Testis (tissue), 3 donors: ENCODE measurements around the gene THADA. TPM values are rescaled to one million over a fixed set of nuclear protein-coding genes. Genes with fewer than 3 reads are reported as not detected.
A peak's percentile ranks its signal among the peaks of the same experiment; 100 is the strongest.

Source experiments
- DNase-seq: peaks from one replicate; pipeline ENCODE4 v3.0.0-alpha.2; 2019
- H3K27ac ChIP-seq, 2 donors: fragments of 200-600 bp; sonication (generic); one replicate each; pipeline ENCODE4 v1.5.1; 2019
- H3K27me3 ChIP-seq: fragments of 200-600 bp; sonication (generic); one replicate; pipeline ENCODE4 v1.5.1; 2019
- H3K36me3 ChIP-seq: fragments of 200-600 bp; sonication (generic); one replicate; pipeline ENCODE4 v1.5.1; 2017; ENCODE audit warnings: low read depth; ENCODE audit errors: missing control alignments
- H3K4me1 ChIP-seq: fragments of 200-600 bp; sonication (generic); one replicate; pipeline ENCODE4 v1.5.1; 2019
- H3K4me3 ChIP-seq, 2 donors: fragments of 200-600 bp; sonication (generic); one replicate each; pipeline ENCODE4 v1.5.1; 2017 to 2019
- H3K9me3 ChIP-seq: fragments of 200-600 bp; sonication (generic); one replicate; pipeline ENCODE4 v1.5.1; 2017
- POLR2A ChIP-seq: fragments of 450-650 bp; IDR thresholded peaks from one replicate; pipeline ENCODE4 v1.6.1; 2017; ENCODE audit warnings: antibody characterized with exemption, mild to moderate bottlenecking, moderate library complexity
- WGBS, 2 donors: methylation state at CpG; one replicate each; pipeline ENCODE4 v1.1.5; 2018; 5-methylcytosine and 5-hydroxymethylcytosine counted together
- intact Hi-C: fragments of 100-400 bp; cut with DNase I; formaldehyde crosslinking; loops from one replicate; pipeline ENCODE4 v1.15.1; 2023; ENCODE audit warnings: low total_unique reads
- polyA plus RNA-seq: library from polyadenylated mRNA; stranded (reverse); fragments of 350-450 nt; fragmentation: Illumina TruSeq; extraction: RNeasy Lipid Tissue Mini Kit (QIAGEN cat#74804); gene quantifications from one replicate; pipeline ENCODE4 v1.2.3, GENCODE V29; 2014; ENCODE audit warnings: low read depth, low replicate concordance; ENCODE audit not compliant: insufficient read depth
- total RNA-seq, 2 donors: library from RNA; depleted of rRNA; stranded (reverse); fragments of >200 nt; gene quantifications; one replicate each; pipeline ENCODE4 v1.2.3, GENCODE V29; 2016
- TF ChIP-seq, protein P1 (sequence below), 3 experiments: fragments of 450-650 bp in 2 of 3; fragments of 200-600 bp in 1 of 3; sonication (generic) in 1 of 3; IDR thresholded peaks; one replicate each; pipeline ENCODE4 v1.5.1; 2016 to 2019; ENCODE audit warnings: antibody characterized with exemption in 3 of 3, mild to moderate bottlenecking in 2 of 3, moderate library complexity in 1 of 3

The THADA gene
- total and polyA plus RNA-seq, 3 donors from 2014 or later, result 29.5 to 43.9 (median 39.5) TPM

DNA sequence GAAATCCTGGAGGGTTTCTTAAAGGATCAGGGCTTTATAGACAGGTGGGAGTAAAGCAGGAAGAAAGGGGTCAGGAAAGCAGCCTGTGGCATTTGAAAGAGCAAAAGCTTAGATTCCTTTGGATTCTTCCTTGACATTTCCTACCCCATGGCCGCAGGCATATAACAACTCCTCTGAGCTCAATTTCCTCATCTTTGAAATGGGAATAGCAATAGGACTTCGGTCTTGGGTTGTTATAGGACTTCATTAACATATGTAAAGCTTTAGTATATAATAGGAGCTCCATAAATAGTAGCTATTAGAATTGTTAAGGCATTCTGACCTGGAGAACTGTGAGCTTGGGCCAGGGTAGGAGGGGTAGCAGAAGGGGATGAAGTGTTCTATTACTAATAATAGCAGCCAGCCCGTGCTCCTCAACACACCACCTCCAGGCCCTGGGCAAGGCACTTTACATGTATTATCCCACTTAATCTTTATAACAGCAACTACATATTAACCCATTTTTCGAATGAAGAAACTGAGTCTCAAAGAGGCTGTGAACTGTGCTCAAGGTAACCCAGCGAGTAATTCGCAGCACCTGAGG, 380.1 kb downstream of the THADA start:
- H3K27me3 ChIP-seq, result no peaks in the 10 kb centered on the region
- H3K9me3 ChIP-seq, result no peaks in the 10 kb centered on the region
- peaks cover 28% of the 10 kb centered on the region for H3K4me1 ChIP-seq
- peak overlapping the region in 1 of 2 donors; percentile 9 for H3K27ac ChIP-seq
- no peak overlapping the region for H3K4me3 ChIP-seq
- 73% methylated on average over 6 of the region's 6 CpGs for WGBS, 2 donors
- no peak for TF ChIP-seq POLR2A
- TF ChIP-seq, protein P1, sequence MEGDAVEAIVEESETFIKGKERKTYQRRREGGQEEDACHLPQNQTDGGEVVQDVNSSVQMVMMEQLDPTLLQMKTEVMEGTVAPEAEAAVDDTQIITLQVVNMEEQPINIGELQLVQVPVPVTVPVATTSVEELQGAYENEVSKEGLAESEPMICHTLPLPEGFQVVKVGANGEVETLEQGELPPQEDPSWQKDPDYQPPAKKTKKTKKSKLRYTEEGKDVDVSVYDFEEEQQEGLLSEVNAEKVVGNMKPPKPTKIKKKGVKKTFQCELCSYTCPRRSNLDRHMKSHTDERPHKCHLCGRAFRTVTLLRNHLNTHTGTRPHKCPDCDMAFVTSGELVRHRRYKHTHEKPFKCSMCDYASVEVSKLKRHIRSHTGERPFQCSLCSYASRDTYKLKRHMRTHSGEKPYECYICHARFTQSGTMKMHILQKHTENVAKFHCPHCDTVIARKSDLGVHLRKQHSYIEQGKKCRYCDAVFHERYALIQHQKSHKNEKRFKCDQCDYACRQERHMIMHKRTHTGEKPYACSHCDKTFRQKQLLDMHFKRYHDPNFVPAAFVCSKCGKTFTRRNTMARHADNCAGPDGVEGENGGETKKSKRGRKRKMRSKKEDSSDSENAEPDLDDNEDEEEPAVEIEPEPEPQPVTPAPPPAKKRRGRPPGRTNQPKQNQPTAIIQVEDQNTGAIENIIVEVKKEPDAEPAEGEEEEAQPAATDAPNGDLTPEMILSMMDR (IDR thresholded peaks at IDR 0.05), result no peak
- no peak for DNase-seq
- intact Hi-C loops, result no loop called here
- H3K36me3 ChIP-seq, result no peaks in the 10 kb centered on the region

DNA sequence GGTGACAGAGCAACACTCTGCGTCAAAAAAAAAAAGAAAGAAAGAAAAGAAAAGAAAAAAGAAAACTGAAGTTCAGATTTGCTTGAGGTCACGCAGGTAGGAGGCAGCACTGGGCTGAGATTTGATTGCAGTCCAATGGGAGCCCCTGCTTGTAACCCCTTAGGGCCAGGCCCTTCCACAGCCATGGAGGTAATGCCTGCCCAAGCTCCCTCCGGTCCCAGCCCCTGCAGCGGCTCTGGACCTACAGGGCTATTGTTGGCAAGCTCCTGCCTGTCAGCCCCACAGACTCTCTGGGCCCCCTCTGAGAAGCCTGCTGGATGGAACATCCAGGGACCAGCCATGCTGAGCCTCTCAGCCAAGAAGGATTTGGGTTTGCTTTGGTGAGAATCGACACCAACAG, 381.6 kb downstream of the THADA start:
- H3K36me3 ChIP-seq, result no peaks in the 10 kb centered on the region
- no peaks in the 10 kb centered on the region for H3K27me3 ChIP-seq
- H3K4me1 ChIP-seq, result peaks cover 27% of the 10 kb centered on the region
- no peak overlapping the region for H3K4me3 ChIP-seq
- intact Hi-C loops, result no loop called here
- no peak for DNase-seq
- H3K9me3 ChIP-seq, result no peaks in the 10 kb centered on the region
- no peak overlapping the region for H3K27ac ChIP-seq
- 70 to 77% methylated on average over 5 of the region's 5 CpGs for WGBS, 2 donors
- no peak for TF ChIP-seq POLR2A
- TF ChIP-seq, protein P1 (IDR thresholded peaks at IDR 0.05), result no peak

DNA sequence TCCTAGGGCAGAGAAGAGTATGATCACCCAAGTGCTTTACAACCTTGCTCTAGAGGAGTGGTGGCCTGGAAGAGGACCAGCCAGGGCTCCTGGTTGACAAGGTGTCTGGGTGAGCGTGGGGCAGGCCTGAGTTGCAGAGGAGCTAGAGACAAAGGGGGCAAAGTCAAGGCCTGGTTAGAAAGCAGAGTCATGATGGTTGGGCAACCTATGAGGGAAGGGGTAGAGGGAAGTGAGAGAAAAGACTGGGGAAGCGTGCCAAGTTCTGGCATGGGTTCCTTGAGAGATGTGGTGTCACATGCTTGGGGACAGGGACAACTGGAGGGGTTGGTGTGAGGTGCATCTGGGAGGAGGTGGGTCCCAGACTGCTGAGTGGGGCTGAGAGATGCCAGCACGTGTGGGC, 382.9 kb downstream of the THADA start:
- Histone ChIP-seq H3K36me3 (no peaks in the 10 kb centered on the region), H3K27me3 (no peaks in the 10 kb centered on the region), H3K9me3 (no peaks in the 10 kb centered on the region), H3K4me1 (peaks cover 14% of the 10 kb centered on the region), H3K4me3 (no peak overlapping the region), H3K27ac (peak overlapping the region in 1 of 2 donors; percentile 15)
- no peak for TF ChIP-seq POLR2A
- TF ChIP-seq, protein P1 (IDR thresholded peaks at IDR 0.05), result no peak
- peak; percentile 50 for DNase-seq
- intact Hi-C loops, result no loop called here
- WGBS, 2 donors, result 74 to 81% methylated on average over 3 of the region's 3 CpGs

DNA sequence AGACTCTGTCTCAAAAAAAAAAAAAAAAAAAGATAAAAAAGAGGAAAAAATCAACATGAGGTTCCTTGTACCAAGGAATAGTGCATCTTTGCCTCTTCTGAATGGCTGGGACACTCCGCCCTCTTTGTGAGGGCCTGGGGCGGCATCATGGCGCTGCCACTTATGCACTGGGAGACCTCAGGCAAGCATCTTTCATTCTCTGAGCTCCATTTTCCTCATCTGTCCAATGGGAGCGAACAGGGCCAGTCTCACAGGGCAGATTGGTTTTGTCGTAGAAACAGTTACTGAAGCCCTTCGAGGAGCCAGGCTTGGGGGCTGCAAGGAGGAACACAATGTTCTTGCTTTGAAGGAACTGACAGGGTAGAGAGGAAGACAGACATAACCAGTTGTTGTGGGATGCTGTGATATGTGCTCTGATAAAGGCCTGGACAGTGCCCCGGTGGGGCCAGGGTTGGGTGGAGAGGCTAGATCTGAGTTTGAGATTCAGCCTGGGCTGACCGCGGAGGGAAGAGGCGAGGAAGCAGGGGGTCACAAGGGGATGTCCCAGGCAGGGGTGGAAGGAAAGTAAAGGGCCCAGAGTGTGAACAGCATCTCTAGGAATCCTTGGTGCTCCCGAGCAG, 383.5 kb downstream of the THADA start:
- no peaks in the 10 kb centered on the region for H3K36me3 ChIP-seq
- intact Hi-C loops, result no loop called here
- no peak for DNase-seq
- peak overlapping the region in 1 of 2 donors; percentile 15 for H3K27ac ChIP-seq
- no peaks in the 10 kb centered on the region for H3K9me3 ChIP-seq
- H3K27me3 ChIP-seq, result no peaks in the 10 kb centered on the region
- TF ChIP-seq, protein P1 (IDR thresholded peaks at IDR 0.05), result no peak
- TF ChIP-seq POLR2A, result no peak
- 81% methylated on average over 11 of the region's 11 CpGs for WGBS, 2 donors
- H3K4me1 ChIP-seq, result peaks cover 8% of the 10 kb centered on the region
- H3K4me3 ChIP-seq, result no peak overlapping the region
